Smooth muscle cell (in vitro differentiated cells): Measurements from ENCODE around the gene MXD3. TPM values are rescaled to one million over a fixed set of nuclear protein-coding genes. Genes with fewer than 3 reads are reported as not detected.

Source experiments
- DNase-seq: peaks from one replicate; lab custom pipeline; 2025; ENCODE audit not compliant: unreplicated experiment; lab: John Stamatoyannopoulos, UW
- H2AFZ ChIP-seq: fragments of 200-600 bp; sonication (generic); 2 replicates; pipeline ENCODE4 v1.6.0; 2016; ENCODE audit warnings: antibody characterized with exemption, low read depth, mild to moderate bottlenecking
- H3F3A ChIP-seq: fragments of 200-600 bp; sonication (generic); 2 replicates; pipeline ENCODE4 v1.6.0; 2017; ENCODE audit warnings: antibody characterized with exemption, low read depth
- H3K27ac ChIP-seq: fragments of 200-600 bp; sonication (generic); 2 replicates; pipeline ENCODE4 v1.5.1; 2016; ENCODE audit warnings: low read depth, mild to moderate bottlenecking
- H3K27me3 ChIP-seq: fragments of 200-600 bp; sonication (generic); 2 replicates; pipeline ENCODE4 v1.6.1; 2016; ENCODE audit warnings: low read depth, mild to moderate bottlenecking
- H3K36me3 ChIP-seq: fragments of 200-600 bp; sonication (generic); 2 replicates; pipeline ENCODE4 v1.5.1; 2016; ENCODE audit warnings: low read depth
- H3K4me1 ChIP-seq: fragments of 200-600 bp; sonication (generic); 2 replicates; pipeline ENCODE4 v1.5.1; 2016; ENCODE audit warnings: low read depth
- H3K4me2 ChIP-seq: fragments of 200-600 bp; sonication (generic); 2 replicates; pipeline ENCODE4 v1.6.0; 2016; ENCODE audit warnings: mild to moderate bottlenecking
- H3K4me3 ChIP-seq: fragments of 200-600 bp; sonication (generic); 2 replicates; pipeline ENCODE4 v1.5.1; 2016; ENCODE audit warnings: mild to moderate bottlenecking
- H3K79me2 ChIP-seq: fragments of 200-600 bp; sonication (generic); 2 replicates; pipeline ENCODE4 v1.6.0; 2016; ENCODE audit warnings: low read depth, mild to moderate bottlenecking
- H3K9ac ChIP-seq: fragments of 200-600 bp; sonication (generic); 2 replicates; pipeline ENCODE4 v1.6.0; 2016; ENCODE audit warnings: low read depth
- H3K9me3 ChIP-seq: fragments of 200-600 bp; sonication (generic); replicated peaks from 2 replicates; pipeline ENCODE4 v1.5.1; 2016; ENCODE audit warnings: low read depth
- H4K20me1 ChIP-seq: fragments of 200-600 bp; sonication (generic); 2 replicates; pipeline ENCODE4 v1.6.0; 2016; ENCODE audit warnings: low read depth
- CTCF ChIP-seq: fragments of 200-600 bp; sonication (generic); IDR thresholded peaks from 2 replicates; pipeline ENCODE4 v1.5.1; 2017; ENCODE audit warnings: borderline replicate concordance, mild to moderate bottlenecking, antibody characterized with exemption; ENCODE audit not compliant: insufficient read depth, poor library complexity, severe bottlenecking
- WGBS: methylation state at CpG from one replicate; pipeline ENCODE4 v1.1.7; 2016; ENCODE audit warnings: low lambda C conversion rate; 5-methylcytosine and 5-hydroxymethylcytosine counted together
- polyA plus RNA-seq: library from polyadenylated mRNA; unstranded; fragments of >200 nt; fragmentation: Nextera tagmentation; extraction: Ambion mirVana; gene quantifications from 2 replicates; pipeline ENCODE4 v1.2.1, GENCODE V29; 2016
- total RNA-seq: library from RNA; depleted of rRNA; stranded (reverse); fragments of >200 nt; gene quantifications from 2 replicates; pipeline ENCODE4 v1.2.3, GENCODE V29; 2014

The MXD3 gene
- total and polyA plus RNA-seq, 2 experiments from 2014 or later = 8.6 to 15.6 TPM

GRCh38 chr5:177335701-177336065 lies 24.0 kb upstream of the MXD3 start:
- TF ChIP-seq CTCF = no peak
- Histone ChIP-seq H3K27me3 (no peaks in the 10 kb centered on the region), H3K9ac (no peak overlapping the region), H3K4me3 (no peak overlapping the region), H3K4me2 (no peak overlapping the region), H2AFZ (no peak overlapping the region), H3K27ac (no peak overlapping the region), H4K20me1 (peaks cover 38% of the 10 kb centered on the region), H3F3A (no peaks in the 10 kb centered on the region), H3K79me2 (peaks cover 10% of the 10 kb centered on the region), H3K36me3 (no peaks in the 10 kb centered on the region), H3K4me1 (no peaks in the 10 kb centered on the region), H3K9me3 (no peaks in the 10 kb centered on the region)
- 96% methylated on average over 7 of the region's 7 CpGs for WGBS
- no peak for DNase-seq

GRCh38 chr5:177334781-177335700 lies 23.3 kb upstream of the MXD3 start:
- H3K27me3 ChIP-seq = no peaks in the 10 kb centered on the region
- no peak overlapping the region for H3K27ac ChIP-seq
- H2AFZ ChIP-seq = no peak overlapping the region
- no peak overlapping the region for H3K4me3 ChIP-seq
- no peaks in the 10 kb centered on the region for H3K9me3 ChIP-seq
- no peak for TF ChIP-seq CTCF
- no peaks in the 10 kb centered on the region for H3F3A ChIP-seq
- peaks cover 34% of the 10 kb centered on the region for H4K20me1 ChIP-seq
- H3K4me2 ChIP-seq = no peak overlapping the region
- no peak for DNase-seq
- no peak overlapping the region for H3K9ac ChIP-seq
- H3K79me2 ChIP-seq = peaks cover 7% of the 10 kb centered on the region
- H3K36me3 ChIP-seq = no peaks in the 10 kb centered on the region
- H3K4me1 ChIP-seq = no peaks in the 10 kb centered on the region
- 96% methylated on average over 21 of the region's 21 CpGs for WGBS

GRCh38 chr5:177334155-177334551 lies 22.5 kb upstream of the MXD3 start:
- Histone ChIP-seq H3K27me3 (no peaks in the 10 kb centered on the region), H3K4me3 (no peak overlapping the region), H3K9ac (no peak overlapping the region), H3K79me2 (no peaks in the 10 kb centered on the region), H3F3A (no peaks in the 10 kb centered on the region), H3K9me3 (no peaks in the 10 kb centered on the region), H3K27ac (no peak overlapping the region), H4K20me1 (peaks cover 31% of the 10 kb centered on the region), H3K36me3 (no peaks in the 10 kb centered on the region), H2AFZ (no peak overlapping the region), H3K4me2 (no peak overlapping the region), H3K4me1 (no peaks in the 10 kb centered on the region)
- 93% methylated on average over 15 of the region's 15 CpGs for WGBS
- no peak for TF ChIP-seq CTCF
- no peak for DNase-seq
